NOMO-1 treated with dmso at 0.1 percent for 144 hours (cell line): ENCODE results near the gene LRP1B.
"Not testable (repeated sequence)": the region's sequence is repeated elsewhere in the genome, so short reads cannot be mapped to it uniquely, and the experiment has no call there.

ENCODE experiments used
- DNase-seq: peaks from one replicate; lab custom pipeline; 2025; ENCODE audit not compliant: unreplicated experiment; lab: John Stamatoyannopoulos, UW

The LRP1B gene

DNA sequence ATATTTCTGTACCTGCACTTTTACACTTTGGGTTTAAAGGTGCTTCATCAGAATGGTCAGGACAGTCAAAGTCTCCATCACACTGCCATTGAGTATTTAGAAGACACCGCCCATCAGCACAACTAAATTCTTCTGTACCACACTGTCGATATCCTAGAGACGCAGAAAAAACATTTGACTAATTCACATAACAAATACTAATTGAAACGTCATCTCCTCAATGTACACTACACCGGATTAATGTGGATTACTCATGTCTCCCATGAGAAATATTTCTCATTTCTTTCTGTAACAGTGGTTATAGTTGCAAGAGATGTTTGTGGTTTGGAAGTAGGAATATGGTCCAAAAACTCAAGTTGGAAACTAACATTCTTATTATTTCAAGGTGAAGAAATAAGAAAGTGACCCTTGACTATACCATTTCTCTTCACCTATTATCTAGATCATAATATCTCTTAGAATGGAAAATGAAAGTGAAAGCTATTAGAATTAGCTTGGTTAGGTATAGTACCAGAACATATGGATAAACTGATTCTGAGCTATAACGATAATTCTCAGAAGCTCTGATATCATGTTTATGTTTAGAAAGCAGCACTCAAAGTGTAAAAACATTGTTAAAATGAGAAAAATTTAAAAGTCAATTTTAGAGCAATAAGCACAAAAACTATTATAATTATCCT, 1627.7 kb downstream of the LRP1B start:
- no peak for DNase-seq

DNA sequence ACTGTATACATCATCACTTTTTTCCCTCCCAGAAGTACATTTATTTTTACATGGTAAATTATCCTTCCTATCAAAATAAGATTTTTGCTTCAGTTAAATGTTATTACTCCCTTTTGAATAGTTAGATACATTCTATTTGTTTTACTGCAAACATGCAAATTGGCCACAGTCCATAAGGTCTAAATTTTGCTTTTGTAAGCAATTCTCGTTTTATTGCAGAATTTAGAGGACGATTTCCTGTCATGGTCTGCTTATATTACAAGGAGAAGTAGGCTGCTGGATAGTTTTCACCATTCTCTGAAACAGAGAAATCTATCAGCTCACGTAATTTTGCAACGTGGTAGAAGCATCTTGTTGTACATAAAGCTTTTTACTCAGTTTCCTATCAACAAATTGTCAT, 1632.5 kb downstream of the LRP1B start:
- DNase-seq = no peak

DNA sequence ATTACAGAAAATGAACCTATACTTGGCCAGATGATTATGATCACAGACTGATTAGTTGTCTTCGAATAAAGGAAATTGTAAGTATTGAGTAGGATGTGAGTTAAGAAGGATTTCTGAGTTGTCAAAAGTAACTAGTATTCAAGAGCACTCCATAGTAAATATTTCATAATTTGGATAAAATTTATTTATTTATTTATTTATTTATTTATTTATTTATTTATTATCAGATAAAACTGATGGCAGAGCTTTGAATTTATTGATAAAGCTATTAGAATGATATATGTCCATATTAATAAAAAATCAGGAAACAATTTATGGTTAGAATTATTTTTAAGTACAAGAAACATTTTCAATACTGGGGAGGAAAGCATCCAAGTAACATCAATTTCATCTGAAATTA, 1634.1 kb downstream of the LRP1B start:
- no peak for DNase-seq

DNA sequence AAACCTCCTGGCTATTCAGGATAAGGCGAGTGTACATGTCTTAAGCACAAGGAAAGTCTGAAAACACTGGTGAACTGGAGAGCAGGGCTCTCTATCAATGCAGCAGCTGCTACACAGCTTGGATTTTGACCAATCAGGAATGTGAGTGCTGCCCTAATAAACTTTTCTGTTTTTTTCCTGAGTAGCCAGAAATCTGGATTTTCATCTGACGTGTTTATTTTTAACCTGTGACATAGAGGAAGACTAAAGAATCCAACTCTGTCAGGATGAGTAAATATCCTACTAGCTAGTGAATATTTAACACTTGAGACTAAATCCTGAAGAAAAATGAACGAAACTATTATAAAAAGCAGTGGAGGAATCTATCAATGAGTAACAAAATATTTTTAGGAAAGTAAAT, 1638.9 kb downstream of the LRP1B start:
- DNase-seq = no peak

DNA sequence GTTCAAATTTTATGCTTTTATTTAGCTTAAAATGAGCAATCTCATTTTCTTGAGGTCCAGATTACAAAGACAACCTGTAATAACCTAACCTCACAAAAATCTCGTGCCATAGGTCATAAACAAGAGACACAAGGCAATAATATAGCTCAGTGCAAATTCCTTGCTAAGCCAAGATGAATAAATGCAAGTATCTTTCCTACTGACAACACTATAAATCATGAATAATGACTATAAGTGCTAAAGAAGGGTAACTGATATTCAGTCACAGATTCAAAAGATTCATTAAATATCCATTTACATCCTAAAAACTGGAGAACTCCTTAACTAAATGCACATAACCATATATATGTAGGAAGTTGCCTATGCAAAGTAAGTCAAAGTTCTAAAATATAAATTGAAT, 1641.6 kb downstream of the LRP1B start:
- DNase-seq = no peak

DNA sequence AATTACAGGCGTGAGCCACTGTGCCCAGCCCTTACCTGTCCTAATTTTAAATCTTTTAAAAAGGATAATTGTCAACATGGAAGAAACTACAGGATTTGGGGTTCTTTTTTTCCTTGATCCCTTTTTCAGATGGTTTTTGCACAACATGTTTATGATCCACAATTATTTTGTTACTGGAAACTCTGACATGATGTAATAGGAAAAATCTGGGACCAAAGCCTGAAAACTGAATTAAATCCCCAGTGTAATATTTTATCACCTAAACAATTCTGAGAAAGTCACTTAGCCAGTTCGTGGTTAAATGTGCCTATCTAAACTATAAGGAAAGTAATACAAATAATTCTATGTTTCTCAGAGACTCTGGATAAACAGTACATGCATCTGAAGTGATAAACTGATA, 1649.7 kb downstream of the LRP1B start:
- no peak for DNase-seq

DNA sequence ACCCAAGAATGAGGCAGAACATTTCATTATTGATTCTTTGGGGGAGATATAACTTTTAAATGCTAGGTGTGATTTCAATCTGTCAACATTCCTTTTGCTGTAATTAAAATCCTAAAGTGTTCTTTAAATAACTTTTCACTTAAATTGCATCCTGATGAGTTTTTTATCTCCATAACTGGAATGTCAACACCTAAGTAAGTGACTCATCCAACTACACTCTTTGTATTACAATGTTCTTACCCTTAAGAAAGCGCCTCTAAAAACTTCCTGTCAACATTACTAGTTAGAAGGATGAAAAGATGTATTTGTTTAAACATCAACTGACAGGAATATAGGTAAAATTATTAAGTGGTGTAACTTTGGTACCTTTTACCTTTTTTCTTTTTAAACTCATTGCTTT, 1657.0 kb downstream of the LRP1B start:
- no peak for DNase-seq

DNA sequence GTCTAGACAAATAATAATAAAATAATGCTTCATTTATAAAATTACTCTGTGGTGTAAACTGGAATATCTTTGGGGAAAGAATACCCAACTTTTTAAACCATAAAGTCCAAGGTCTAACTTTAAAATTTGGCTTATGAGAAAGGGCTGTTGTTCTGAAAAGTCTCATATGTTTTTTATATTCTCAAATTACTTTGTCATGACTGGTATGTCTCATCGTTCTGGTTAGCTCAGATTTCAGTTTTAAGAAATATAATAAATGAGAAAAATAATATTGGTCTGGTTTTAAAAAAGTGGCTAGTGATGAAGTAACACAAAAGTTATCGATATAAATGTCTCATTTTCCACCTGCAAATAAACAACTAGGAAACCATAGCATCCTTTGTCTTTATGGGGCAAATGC, 1658.1 kb downstream of the LRP1B start:
- no peak for DNase-seq

DNA sequence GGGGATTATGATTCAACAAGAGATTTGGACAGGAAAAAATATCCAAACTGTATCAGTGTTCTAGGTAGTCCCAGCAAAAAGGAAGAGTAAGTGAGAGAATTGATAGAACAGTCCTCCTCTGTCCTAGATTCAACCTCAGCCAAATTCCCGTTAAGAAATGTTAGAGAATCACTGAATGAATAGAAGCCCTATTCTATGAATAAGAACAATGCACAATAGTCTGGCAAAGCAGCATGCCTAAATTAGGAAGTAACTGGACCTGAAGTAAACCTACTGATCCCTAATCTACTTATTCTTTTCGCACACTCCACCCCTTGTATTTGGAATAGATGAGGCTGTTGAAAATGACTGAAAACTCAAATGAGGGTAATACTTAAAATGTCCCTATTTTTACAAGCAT, 1665.5 kb downstream of the LRP1B start:
- no peak for DNase-seq

DNA sequence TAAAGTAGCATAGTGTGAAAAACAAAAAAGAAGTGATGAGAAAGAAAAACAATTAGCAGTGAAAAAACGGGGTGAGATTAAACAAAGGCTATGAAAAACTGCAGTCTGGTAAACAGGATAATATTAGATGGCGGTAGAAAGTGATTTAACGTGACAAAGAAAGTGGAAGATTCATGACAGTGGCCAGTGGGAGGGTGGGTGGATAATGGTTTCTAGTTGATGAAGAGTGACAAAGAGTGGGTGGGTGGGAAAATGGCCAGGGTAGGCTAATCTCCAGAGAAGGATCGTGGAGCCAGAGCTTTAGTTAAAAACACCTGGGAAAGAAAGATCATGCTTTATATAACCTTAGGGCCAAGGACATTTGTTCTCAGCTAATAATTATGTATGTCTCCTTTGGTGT, 1667.8 kb downstream of the LRP1B start:
- no peak for DNase-seq

DNA sequence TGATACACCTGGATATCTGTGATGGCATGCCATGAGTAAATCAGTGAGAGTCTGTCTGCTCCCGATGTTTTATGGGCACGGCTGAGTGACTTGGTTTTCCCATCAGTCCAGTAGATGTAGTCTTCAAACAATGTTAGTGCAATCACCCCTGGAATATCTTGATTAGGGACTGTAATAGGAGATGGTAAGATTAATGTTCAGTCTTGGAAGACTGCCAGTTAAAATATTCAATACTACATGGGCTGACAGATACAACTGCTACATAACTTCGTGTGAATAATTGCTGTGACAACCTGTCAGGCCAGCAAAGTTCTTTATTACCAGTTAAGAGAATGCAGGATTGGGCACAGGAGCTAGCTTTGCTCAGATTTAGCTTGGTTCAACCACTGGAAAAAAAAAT, 1673.3 kb downstream of the LRP1B start:
- no peak for DNase-seq

DNA sequence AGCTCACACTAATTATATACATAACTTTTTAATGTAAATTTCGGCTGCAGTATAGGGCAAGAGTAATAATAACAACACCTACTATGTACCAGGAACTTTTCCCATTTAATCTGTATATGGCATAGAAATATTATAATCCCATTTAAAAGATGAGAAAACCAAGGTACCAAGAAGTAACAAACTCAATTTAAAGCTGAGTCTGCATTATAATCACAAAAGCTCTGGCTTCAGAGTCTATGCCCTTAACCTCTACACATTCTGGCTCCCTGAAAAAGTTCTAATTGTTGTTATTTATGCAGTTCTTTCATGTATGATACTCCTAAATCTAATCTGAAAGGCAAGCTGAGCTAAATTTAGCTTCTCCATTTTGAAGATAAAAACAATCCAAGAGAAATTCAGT, 1675.5 kb downstream of the LRP1B start:
- no peak for DNase-seq

DNA sequence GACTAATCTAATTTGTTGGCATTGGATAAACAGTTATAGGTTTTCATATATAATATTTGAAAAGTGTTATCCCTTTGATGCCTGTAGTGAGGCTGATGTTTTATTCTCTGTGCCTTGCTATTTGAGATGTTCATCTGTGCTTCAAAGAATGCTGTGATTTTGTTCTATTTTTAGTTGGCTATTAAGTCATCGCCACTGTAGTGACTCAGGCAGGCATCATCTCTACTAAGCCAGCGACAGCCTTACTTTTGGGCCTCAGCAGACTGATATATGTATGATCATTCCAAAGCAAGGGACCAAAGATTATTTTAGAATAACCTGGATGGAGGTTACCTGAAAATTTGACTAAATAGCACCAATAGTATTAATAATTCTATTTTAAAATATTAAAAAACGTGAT, 1676.1 kb downstream of the LRP1B start:
- no peak for DNase-seq

DNA sequence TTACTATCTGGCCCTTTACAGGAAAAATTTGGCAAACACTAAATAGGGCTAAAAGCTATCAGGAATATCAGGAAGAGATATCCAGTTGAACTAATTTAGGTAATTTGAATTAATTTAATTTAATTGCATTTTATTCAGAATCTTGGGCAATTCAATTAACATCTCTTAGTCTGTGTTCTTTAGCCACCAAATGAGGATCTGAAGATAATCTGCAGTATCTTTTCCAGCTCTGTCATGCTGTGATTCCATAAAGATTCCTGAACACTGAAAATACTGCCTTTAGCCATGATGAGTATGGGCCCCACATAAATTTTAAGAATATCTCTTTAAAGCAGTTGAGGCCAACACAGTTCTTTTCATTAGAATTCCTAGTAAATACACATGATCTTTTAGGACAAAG, 1679.5 kb downstream of the LRP1B start:
- DNase-seq = no peak

DNA sequence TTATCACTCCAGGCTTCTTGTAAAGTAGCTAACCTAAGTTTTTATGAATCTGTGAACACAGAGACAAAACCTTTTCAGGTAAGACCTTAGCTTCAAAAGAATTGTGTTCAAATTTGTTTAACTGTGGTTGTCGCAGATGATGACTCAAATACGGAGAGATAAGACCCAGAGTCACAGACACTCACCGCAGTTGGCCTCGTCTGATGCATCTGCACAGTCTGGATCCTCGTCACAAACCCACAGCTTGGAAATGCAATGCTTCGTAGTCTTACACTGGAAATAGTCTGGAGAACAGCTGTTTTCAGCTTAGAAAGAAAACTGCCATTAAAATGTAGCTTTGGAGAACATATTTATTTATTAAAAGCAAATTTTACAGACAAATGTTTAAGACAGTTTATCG, 1688.5 kb downstream of the LRP1B start:
- no peak for DNase-seq

DNA sequence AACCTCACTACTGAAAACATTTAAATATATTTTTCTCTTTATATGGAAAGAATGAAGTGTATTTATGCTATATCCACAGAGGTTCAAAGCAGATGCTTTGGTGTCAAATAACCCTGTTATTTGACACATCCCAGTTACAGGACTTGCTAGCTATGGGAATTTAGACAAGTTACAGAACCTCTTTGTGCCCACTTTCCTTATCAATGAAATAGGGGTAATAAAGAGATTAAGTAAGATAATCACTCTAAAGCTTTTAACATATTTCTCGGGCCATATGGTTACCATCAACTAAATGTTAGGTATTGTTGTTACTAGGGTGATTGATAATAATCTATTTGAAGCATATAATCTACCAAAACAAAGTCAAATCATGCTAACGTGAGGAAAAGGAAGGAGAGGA, 1690.0 kb downstream of the LRP1B start:
- no peak for DNase-seq

DNA sequence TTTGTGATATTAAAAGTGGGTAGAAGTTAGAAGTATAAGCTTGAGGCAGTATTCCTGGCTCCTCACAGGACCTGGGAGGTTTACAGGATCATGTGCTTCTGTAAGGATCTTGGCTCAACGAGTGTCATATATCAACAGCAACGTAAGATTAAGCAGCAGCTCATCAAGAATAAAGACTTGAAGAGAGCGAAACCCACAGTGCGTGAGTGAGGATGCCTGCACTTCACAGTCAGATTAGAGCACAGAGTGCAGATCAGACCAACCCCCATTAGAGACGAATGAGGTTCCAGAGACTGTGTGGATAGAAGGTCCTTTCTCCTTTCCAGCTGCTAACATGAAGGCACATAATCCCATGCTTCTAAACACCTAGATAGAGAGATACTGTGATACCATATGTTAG, 1693.9 kb downstream of the LRP1B start:
- DNase-seq = no peak

DNA sequence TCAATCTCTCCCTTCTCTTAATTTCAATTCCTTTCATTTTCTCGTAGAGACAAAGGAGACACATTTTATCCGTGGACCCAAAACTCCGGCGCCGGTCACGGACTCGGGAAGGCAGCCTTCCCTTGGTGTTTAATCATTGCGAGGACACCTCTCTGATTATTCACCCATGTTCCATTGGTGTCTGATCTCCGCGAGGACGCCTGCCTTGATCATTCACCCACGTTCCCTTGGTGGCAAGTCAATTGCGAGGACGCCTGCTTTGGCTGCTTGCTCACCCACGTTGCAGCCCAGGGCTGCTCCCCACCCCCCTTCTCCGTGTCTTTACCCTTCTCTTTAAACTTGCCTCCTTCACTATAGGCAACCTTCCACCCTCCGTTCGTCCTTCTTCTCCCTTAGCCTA, 1703.8 kb downstream of the LRP1B start:
- not testable (repeated sequence) for DNase-seq

DNA sequence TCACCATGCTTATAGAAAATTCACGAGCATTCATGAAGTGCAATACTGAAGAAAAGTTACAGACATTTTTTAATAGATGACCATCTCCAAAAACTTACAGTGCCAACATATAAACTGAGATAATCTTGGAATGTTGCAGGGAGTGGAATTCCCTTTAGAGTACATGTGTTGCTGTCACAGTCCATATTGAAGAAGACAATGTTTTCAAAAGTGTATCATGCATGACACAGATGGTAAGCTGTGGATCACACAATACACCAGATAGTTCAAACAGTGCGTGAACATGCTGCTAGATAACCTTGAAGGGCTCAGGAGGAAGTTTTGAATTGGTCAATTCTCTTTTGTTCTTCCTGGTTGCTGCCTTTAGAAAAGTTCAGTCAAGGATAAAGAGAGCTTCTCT, 1706.3 kb downstream of the LRP1B start:
- no peak for DNase-seq

DNA sequence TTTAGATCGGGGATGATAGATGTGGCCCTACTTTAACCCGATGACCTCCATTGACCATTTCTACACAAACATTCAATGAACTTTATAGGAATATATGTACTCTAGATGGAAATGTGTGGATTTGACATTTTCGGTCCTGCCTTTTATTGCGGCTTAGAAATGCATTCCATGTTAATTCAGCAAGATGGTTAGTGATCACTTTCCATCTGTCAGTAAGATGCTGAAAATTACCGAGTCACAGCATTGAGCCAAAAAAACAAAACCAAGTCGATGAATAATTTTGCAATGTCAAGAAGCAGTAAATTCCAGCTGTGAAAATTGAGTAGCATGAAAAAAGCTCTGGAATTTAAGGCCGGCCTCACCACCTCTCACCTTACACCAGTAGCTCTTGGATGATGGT, 1708.1 kb downstream of the LRP1B start:
- no peak for DNase-seq

DNA sequence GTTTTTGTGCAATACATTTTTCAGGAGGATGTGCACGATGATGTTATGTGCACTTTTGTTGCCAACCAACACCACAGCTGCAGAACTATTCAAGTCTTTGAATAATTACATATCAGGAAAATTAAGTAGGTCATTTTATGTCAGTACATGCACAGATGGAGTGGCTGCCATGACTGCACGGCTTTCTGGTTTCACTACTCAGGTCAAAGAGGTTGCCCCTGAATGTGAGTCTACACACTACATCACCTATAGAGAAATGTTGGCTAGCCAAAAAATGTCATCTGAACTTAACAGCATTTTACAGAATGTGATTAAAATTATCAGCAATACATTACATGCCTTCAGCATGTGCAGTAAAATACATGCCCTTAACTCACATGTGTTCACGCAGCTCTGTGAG, 1713.3 kb downstream of the LRP1B start:
- no peak for DNase-seq

DNA sequence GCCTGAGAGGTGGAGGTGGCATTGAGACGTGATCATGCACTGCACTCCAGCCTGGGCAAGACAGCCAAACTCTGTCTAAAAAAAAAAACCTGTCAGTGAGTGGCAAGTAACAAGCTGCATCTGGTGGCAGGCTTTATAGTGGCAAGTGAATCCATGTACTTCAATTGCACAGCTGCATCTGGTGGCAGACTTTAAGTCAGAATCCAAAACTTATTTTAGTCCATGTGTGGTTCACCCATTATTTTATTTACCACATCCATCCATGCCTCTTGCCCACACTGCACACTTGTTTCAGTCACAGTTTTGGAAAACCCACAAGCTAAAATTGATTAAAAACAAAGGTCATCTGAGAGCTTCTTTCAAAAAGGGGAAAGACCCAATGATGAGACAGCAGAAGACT, 1714.2 kb downstream of the LRP1B start:
- DNase-seq = no peak

DNA sequence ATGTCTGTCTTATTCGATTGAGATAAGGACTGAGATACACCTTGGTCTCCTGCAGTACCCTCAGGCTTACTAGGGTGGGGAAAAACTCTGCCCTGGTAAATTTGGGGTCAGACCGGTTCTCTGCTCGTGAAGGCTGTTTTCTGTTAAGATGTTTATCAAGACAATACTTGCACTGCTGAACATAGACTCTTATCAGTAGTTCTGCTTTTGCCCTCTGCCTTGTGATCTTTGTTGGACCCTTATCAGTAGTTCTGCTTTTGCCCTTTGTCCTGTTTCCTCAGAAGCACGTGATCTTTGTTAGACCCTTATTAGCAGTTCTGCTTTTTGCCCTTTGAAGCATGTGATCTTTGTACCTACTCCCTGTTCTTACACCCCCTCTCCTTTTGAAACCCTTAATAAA, 1715.8 kb downstream of the LRP1B start:
- DNase-seq = not testable (repeated sequence)

DNA sequence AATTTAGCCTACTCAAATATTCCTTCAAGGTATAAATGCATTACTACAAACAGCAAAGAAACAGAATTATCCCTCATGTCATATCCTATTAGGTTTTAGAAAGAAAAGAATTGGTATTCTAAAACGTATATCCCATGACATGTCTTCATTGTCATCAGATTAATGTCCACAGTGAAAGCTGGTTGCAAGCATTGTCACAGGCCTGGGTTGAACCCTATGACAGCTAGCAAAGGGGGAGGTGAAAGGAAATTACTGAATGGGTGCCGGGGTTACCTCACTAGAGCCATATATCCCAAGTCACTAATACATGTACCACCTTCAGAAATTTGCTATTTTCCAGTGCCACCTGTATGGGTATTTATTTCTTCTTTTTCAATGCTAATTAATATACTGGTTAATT, 1720.1 kb downstream of the LRP1B start:
- DNase-seq = no peak
